Tibial artery (tissue), 4 donors: ENCODE measurements around the gene LARGE1.

ENCODE experiments used
- DNase-seq, 2 donors: peaks; one replicate each; pipeline ENCODE4 v3.0.0-alpha.2; 2019
- H3K27ac ChIP-seq, 2 donors: fragments of 200-600 bp; sonication (generic) in 1 of 2; 1 replicate in 1 of 2; 2 replicates in 1 of 2; pipeline ENCODE4 v1.5.1; 2018 to 2019; ENCODE audit warnings: mild to moderate bottlenecking in 1 of 2
- H3K27me3 ChIP-seq, 2 donors: fragments of 200-600 bp; sonication (generic) in 1 of 2; one replicate each; pipeline versions ENCODE4 v1.5.1 to v1.6.0; 2016 to 2019
- H3K36me3 ChIP-seq, 3 donors: fragments of 200-600 bp; sonication (generic) in 2 of 3; one replicate each; pipeline ENCODE4 v1.5.1; 2016 to 2019; ENCODE audit warnings: mild to moderate bottlenecking in 2 of 3
- H3K4me1 ChIP-seq, 4 donors: fragments of 200-600 bp; sonication (generic) in 2 of 4; 1 replicate in 3 of 4; 2 replicates in 1 of 4; pipeline ENCODE4 v1.5.1; 2016 to 2019
- H3K4me3 ChIP-seq, 2 donors: fragments of 200-600 bp; sonication (generic) in 1 of 2; 1 replicate in 1 of 2; 2 replicates in 1 of 2; pipeline ENCODE4 v1.5.1; 2018 to 2019; ENCODE audit warnings: mild to moderate bottlenecking in 2 of 2
- H3K9me3 ChIP-seq, 3 donors: fragments of 200-600 bp; sonication (generic) in 1 of 3; one replicate each; pipeline ENCODE4 v1.5.1; 2016 to 2019
- CTCF ChIP-seq, 2 experiments: fragments of 200-600 bp in 1 of 2; fragments of 450-650 bp in 1 of 2; IDR thresholded peaks; one replicate each; pipeline ENCODE4 v1.5.1; 2017 to 2019; ENCODE audit warnings: antibody characterized with exemption in 2 of 2, mild to moderate bottlenecking in 1 of 2, moderate library complexity in 1 of 2
- intact Hi-C: fragments of 100-400 bp; cut with DNase I; formaldehyde crosslinking; loops from one replicate; pipeline ENCODE4 v1.15.0; 2023; ENCODE audit warnings: low total_unique reads

LARGE1 gene

DNA sequence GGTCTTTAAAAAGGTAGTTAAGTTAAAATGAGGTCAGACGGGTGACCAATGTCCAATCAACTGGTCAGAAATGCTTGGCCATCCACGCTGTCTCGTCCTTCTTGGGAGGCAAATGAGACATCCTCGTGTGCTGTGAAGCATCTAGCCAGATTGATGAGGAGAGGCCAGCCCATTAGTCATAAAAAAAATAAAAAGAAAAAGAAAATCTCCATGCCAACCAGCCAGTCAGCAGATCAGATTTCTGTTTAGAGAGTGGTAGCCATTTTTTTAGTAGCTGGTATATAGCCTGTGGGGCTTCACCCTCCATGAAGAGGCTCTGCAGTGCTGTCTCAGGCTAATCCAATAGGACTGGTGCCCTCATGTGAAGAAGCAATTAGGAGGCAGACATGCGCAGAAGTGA lies 519.0 kb downstream of the LARGE1 start:
- intact Hi-C loops = no loop called here
- no peak for DNase-seq
- Histone ChIP-seq H3K4me1 (no peaks in the 10 kb centered on the region), H3K9me3 (no peaks in the 10 kb centered on the region), H3K27ac (no peak overlapping the region), H3K36me3 (no peaks in the 10 kb centered on the region), H3K27me3 (no peaks in the 10 kb centered on the region), H3K4me3 (no peak overlapping the region)
- no peak for TF ChIP-seq CTCF (IDR thresholded peaks at IDR 0.05)

GRCh38 chr22:33400891-33401290 lies 519.4 kb downstream of the LARGE1 start:
- TF ChIP-seq CTCF (IDR thresholded peaks at IDR 0.05) = no peak
- H3K27me3 ChIP-seq = no peaks in the 10 kb centered on the region
- H3K4me1 ChIP-seq = no peaks in the 10 kb centered on the region
- no peaks in the 10 kb centered on the region for H3K36me3 ChIP-seq
- H3K9me3 ChIP-seq = no peaks in the 10 kb centered on the region
- DNase-seq = no peak
- intact Hi-C loops = no loop called here
- H3K4me3 ChIP-seq = no peak overlapping the region
- no peak overlapping the region for H3K27ac ChIP-seq

DNA sequence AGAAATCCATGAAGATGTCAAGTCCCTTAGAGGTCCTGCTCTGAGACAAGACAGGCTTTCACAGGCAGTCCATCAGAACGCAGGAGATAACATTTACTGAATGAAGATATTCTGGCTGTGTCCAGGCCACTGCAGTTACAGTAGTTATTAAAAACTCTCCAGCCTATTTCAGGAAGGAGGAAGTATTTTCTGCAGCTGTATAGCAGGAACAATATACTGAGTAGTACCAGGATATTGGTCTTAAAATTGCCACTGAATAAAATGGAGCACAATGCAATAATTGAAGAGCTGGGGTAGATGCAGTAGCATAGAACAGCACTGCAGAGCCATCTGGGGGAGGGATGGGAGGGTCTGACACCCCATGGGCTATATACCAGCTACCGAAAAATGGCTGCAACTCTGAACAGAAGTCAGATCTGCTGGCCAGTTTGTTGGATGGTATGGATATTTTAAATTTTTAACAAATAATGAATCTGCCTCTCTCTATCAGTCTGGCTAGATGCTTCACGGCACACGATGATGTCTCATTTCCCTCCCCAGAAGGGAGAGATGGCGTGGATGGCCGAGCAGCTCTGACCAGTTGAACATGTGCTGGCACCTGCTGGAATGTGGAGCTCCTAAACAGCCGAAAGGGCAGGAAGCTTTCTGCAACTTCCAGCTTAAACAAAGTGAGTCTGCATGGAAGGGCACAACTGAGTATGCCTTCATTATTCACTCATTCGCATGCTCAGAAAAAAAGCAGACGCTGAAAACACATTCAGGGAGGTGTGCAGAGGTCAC lies 520.0 kb downstream of the LARGE1 start:
- Histone ChIP-seq H3K27me3 (no peaks in the 10 kb centered on the region), H3K4me1 (no peaks in the 10 kb centered on the region), H3K36me3 (no peaks in the 10 kb centered on the region), H3K27ac (no peak overlapping the region), H3K9me3 (no peaks in the 10 kb centered on the region), H3K4me3 (no peak overlapping the region)
- no peak for TF ChIP-seq CTCF (IDR thresholded peaks at IDR 0.05)
- no peak for DNase-seq
- intact Hi-C loops = no loop called here

- Histone ChIP-seq H3K27me3 (no peaks in the 10 kb centered on the region), H3K27ac (no peak overlapping the region), H3K9me3 (no peaks in the 10 kb centered on the region), H3K4me1 (no peaks in the 10 kb centered on the region), H3K4me3 (no peak overlapping the region), H3K36me3 (no peaks in the 10 kb centered on the region)
- intact Hi-C loops = no loop called here
- no peak for DNase-seq
- TF ChIP-seq CTCF (IDR thresholded peaks at IDR 0.05) = no peak
These were observed 522.8 kb downstream of the LARGE1 start for GRCh38 chr22:33397381-33397907.

DNA sequence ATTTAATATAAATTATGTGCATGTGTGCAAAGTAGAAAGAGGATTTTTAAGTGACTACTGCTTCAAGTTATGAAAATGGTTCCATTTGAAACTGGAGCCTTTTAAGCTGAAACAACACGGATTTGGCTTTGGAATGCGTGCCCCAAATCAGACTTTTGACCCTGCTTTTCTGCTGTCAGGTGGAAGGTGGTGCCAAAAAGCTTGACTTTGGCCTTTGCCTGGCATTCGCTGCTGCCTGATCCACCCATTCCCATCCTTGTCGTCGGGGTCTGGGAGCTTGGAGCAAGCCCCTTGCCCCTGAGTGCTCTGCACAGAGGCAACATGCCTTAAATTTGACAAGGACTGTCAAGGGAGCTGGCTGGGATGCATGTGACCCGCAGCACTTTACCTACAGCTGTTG lies 526.8 kb downstream of the LARGE1 start:
- no peaks in the 10 kb centered on the region for H3K36me3 ChIP-seq

More for the DNA sequence above, 526.8 kb downstream of the LARGE1 start:
- Histone ChIP-seq H3K27me3 (no peaks in the 10 kb centered on the region), H3K27ac (no peak overlapping the region), H3K9me3 (no peaks in the 10 kb centered on the region), H3K4me1 (no peaks in the 10 kb centered on the region), H3K4me3 (no peak overlapping the region)
- intact Hi-C loops = no loop called here
- DNase-seq = no peak
- no peak for TF ChIP-seq CTCF (IDR thresholded peaks at IDR 0.05)
